Endothelial cell of coronary artery (primary cell): ENCODE measurements around the gene METTL23. TPM values are rescaled to one million over a fixed set of nuclear protein-coding genes. Genes with fewer than 3 reads are reported as not detected.

Experiments used
- total RNA-seq: library from RNA; depleted of rRNA; stranded (reverse); fragments of >200 nt; gene quantifications from 2 replicates; pipeline ENCODE4 v1.2.3, GENCODE V29; 2014

The METTL23 gene
- total RNA-seq, result 13.6 and 14.8 TPM in 2 replicates

GRCh38 chr17:76726776-76727718, at the start of gene METTL23:
METTL23 (plus strand) TSS chr17:76726839; CDS start chr17:76729711, 2,872 bp downstream.

GRCh38 chr17:76710863-76711611, 15.6 kb upstream of the METTL23 start, which contains the start of gene MXRA7:
MXRA7 (minus strand) TSS chr17:76710965; CDS start chr17:76710946, 19 bp downstream.

GRCh38 chr17:76726231-76726775, 336 bp upstream of the METTL23 start, which contains the start of gene JMJD6:
JMJD6 (minus strand) TSS chr17:76726606; CDS start chr17:76726475, 131 bp downstream.

GRCh38 chr17:76737082-76737675, 10.5 kb downstream of the METTL23 start, which contains the start of gene SRSF2:
SRSF2 (minus strand) TSS chr17:76737331; CDS start chr17:76737160, 171 bp downstream.

GRCh38 chr17:76737676-76738467, 11.2 kb downstream of the METTL23 start, which contains the start of gene MFSD11:
MFSD11 (plus strand) TSS chr17:76738119; CDS start chr17:76738353, 234 bp downstream.

Other genes with a start within 250 kb of the METTL23 start
- gene RHBDF2, start 225.4 kb upstream of the METTL23 start, total RNA-seq, result 9.1 and 22.9 TPM in 2 replicates
- 0.45 and 5.0 TPM in 2 replicates for gene CYGB, start 189.1 kb upstream of the METTL23 start, total RNA-seq
- gene PRCD, start 186.8 kb upstream of the METTL23 start, total RNA-seq, result 0.85 TPM in 1 of 2 replicates, not detected in the other
- 0.66 TPM in 1 of 2 replicates, not detected in the other for gene ST6GALNAC2, start 141.0 kb upstream of the METTL23 start, total RNA-seq
- gene ST6GALNAC1, start 83.1 kb upstream of the METTL23 start, total RNA-seq, result 0.27 TPM in 1 of 2 replicates, not detected in the other
- 78.5 and 200 TPM in 2 replicates for gene MXRA7, start 15.9 kb upstream of the METTL23 start, total RNA-seq
- gene JMJD6, start 233 bp upstream of the METTL23 start, total RNA-seq, result 19.6 and 29.7 TPM in 2 replicates
- 185 and 239 TPM in 2 replicates for gene SRSF2, start 10.5 kb downstream of the METTL23 start, total RNA-seq
- 19.0 and 22.8 TPM in 2 replicates for gene MFSD11, start 11.3 kb downstream of the METTL23 start, total RNA-seq
- gene MGAT5B, start 141.6 kb downstream of the METTL23 start, total RNA-seq, result 0.81 and 1.4 TPM in 2 replicates